ENCODE results near the gene C10orf143.

GRCh38 chr10:130138479-130138866, 27.8 kb upstream of the C10orf143 start:
- TF ChIP-seq CTCF (tag by site-specific recombination; IDR thresholded peaks at IDR 0.05) = no peak
- peak; percentile 50 for TF ChIP-seq WT1 (tag by site-specific recombination; IDR thresholded peaks at IDR 0.05)
- no peak for TF ChIP-seq TRIM28 (IDR thresholded peaks at IDR 0.05; ENCODE audit: borderline replicate concordance, low read length)
- TF ChIP-seq ZBTB11 (tag by site-specific recombination; conservative IDR thresholded peaks at IDR 0.05; ENCODE audit: low read depth) = no peak

Measured in HEK293 (cell line).